DOHH2 (cell line): ENCODE data around the gene SLCO2A1.

Experiments
- EZH2phosphoT487 ChIP-seq: fragments of 200-600 bp; sonication (generic); IDR thresholded peaks from 2 replicates; pipeline ENCODE4 v1.6.1; 2017; ENCODE audit warnings: borderline replicate concordance, mild to moderate bottlenecking, antibody characterized with exemption, low read length, moderate library complexity, mixed read lengths
- TF ChIP-seq, protein P1 (sequence below): fragments of 200-600 bp; sonication (generic); IDR thresholded peaks from one replicate; pipeline ENCODE4 v1.5.1; 2014; ENCODE audit warnings: antibody characterized with exemption, mild to moderate bottlenecking, low read depth, low read length; ENCODE audit not compliant: poor library complexity, severe bottlenecking

DNA sequence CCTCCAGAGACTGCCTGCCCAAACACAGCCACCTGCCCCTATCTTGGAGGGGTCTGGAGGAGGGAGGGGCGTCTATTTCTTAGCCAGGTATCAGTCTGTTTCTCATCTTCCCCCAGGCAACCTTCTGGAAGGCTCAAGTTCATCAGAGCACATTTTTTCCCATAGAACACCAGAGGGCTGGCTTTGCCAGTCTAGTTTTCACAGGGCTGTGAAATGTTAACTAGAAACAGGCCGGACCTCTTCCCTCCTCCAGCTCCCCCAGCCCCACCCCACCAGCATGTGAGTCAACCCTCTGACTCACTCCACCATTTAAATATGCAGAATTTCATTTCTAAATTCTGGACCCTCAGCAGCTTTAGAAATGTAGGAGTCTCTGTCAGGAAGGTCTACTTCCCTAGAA lies 66.9 kb downstream of the SLCO2A1 start:
- TF ChIP-seq, protein P1, sequence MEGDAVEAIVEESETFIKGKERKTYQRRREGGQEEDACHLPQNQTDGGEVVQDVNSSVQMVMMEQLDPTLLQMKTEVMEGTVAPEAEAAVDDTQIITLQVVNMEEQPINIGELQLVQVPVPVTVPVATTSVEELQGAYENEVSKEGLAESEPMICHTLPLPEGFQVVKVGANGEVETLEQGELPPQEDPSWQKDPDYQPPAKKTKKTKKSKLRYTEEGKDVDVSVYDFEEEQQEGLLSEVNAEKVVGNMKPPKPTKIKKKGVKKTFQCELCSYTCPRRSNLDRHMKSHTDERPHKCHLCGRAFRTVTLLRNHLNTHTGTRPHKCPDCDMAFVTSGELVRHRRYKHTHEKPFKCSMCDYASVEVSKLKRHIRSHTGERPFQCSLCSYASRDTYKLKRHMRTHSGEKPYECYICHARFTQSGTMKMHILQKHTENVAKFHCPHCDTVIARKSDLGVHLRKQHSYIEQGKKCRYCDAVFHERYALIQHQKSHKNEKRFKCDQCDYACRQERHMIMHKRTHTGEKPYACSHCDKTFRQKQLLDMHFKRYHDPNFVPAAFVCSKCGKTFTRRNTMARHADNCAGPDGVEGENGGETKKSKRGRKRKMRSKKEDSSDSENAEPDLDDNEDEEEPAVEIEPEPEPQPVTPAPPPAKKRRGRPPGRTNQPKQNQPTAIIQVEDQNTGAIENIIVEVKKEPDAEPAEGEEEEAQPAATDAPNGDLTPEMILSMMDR: no peak
- no peak for TF ChIP-seq EZH2phosphoT487
